ENCODE data around the gene RINL.
"Not testable (repeated sequence)": the region's sequence is repeated elsewhere in the genome, so short reads cannot be mapped to it uniquely, and the experiment has no call there.

RINL gene

GRCh38 chr19:38904581-38905539 lies 26.8 kb upstream of the RINL start:
- DNase-seq (ENCODE audit: low read depth) = no peak

DNA sequence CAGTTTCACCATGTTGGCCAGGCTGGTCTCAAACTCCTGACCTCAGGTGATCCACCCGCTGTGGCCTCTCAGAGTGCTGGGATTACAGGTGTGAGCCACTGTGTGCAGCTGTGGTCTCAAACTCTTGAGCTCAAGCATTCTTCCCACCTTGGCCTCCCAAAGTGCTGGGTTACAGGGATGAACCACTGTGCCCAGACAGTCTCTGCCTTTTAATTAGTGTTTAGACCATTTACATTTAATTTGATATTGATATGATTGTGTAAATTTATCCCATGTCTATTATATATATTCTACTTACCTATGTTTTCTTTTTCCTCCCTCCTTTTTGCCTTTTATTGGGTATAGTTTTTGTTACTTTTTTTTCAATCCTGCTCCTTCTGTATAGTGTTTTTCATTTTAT lies 23.6 kb upstream of the RINL start:
- DNase-seq (ENCODE audit: low read depth) = no peak

GRCh38 chr19:38900743-38901190 lies 22.7 kb upstream of the RINL start:
- DNase-seq (ENCODE audit: low read depth) = no peak

GRCh38 chr19:38900202-38900629 lies 22.1 kb upstream of the RINL start:
- no peak for DNase-seq (ENCODE audit: low read depth)

DNA sequence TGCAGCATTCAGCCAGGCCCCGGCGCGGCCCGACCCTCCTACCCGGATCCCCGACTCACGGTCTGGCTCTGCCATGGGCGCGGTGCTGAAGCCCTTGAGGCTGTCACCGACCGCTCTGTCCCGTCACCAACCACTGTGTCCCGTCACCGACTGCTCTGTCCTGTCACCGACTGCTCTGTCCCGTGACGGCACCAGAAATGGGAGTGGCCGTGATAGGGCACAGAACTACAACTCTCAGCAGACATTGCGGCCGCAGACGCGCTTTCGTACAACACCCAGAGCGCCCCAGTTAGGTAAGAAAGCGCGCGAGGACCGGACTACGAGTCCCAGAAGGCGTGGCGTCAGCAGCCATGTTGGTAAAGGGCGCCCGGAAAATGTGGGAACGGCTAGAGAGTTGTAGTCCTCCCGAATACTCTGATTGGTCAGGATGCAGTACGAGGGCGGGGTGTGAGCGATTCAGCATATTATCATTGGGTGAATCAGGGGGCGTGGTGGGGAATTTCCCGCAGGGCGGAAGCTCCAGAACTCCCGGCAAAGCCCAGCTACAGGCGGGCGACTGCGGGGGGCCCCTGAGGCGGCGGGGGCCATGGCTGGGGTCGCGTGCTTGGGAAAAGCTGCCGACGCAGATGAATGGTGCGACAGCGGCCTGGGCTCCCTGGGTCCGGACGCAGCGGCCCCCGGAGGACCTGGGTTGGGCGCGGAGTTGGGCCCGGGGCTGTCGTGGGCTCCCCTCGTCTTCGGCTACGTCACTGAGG lies 21.5 kb upstream of the RINL start, which contains the start of the genes NFKBIB and SIRT2:
Gene NFKBIB, plus strand, starts transcription at position 523 of the 755 bp plus-strand sequence. Its CDS starts 64 bp downstream, at position 587.
Gene SIRT2, minus strand, starts transcription at position 172 of the 755 bp plus-strand sequence. Its CDS starts 97 bp downstream, at position 75.
- DNase-seq (ENCODE audit: low read depth) = peak; percentile 99

GRCh38 chr19:38898788-38899446 lies 20.8 kb upstream of the RINL start:
- DNase-seq (ENCODE audit: low read depth) = no peak

DNA sequence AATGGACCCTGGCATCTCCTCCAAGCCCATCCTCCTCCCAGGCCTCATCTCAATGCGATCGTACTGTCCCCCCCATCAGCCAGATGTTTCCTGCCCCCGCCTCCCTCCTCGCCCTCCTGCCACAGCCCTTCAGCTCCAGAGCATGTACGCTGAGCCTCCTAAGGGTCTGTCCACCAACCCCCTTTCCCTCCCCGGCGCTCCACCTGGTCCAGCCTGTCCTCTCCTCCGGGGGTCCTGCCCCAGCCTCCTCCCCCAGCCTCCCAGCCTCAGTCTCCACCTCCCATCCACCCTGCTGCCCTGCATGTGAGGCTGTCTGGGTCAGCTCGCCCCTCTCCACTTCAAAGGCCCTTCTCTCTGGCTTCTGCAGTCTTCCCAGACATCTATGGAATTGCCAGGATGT lies 16.9 kb upstream of the RINL start:
- DNase-seq (ENCODE audit: low read depth) = no peak

- DNase-seq (ENCODE audit: low read depth) = no peak
These were observed 15.3 kb upstream of the RINL start for GRCh38 chr19:38893341-38893771.

- DNase-seq (ENCODE audit: low read depth) = no peak
These were observed 14.8 kb upstream of the RINL start for GRCh38 chr19:38892841-38893240.

DNA sequence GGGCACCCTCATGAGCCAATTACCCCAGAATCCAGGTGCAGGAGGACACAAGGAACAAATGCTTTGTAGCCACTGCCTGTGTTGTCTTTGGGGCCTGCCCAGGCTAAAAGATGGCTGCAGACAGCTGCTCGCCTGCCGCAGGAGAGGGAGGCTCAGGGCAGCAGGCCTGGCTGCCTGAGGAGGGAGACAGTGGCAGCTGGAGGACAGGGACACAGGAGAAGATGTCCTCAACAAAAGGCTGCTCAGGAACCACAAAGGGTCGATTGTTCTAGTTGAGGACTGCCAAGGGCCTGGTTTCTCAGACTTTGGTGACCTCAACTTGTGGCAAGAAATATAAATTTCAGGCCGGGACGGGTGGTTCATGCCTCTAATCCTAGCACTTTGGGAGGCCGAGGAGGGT lies 13.7 kb upstream of the RINL start:
- DNase-seq (ENCODE audit: low read depth) = no peak

- DNase-seq (ENCODE audit: low read depth) = no peak
These were observed 12.6 kb upstream of the RINL start for GRCh38 chr19:38890686-38891085.

- DNase-seq (ENCODE audit: low read depth) = no peak
These were observed 11.7 kb upstream of the RINL start for GRCh38 chr19:38889803-38890202.

DNA sequence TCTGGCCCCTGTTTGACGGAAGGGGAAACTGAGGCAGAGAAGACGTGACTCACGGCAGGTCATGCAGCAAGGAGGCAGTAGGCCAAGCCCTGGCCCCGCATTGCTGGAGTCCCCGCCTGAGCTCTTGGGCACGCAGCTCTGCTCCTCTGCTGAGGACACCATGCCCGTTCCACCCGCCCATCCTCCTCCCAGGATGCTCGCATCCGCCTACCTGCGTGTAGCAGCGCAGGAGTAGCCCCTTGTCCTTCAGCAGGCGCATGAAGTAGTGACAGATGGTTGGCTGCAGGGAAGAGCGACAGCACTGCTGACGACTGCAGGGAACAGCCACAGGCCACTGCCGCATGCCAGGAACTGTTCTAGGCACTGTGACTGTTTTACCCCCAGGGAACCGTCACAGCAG lies 10.8 kb upstream of the RINL start:
- no peak for DNase-seq (ENCODE audit: low read depth)

- not testable (repeated sequence) for DNase-seq (ENCODE audit: low read depth)
These were observed 6.6 kb upstream of the RINL start for GRCh38 chr19:38884691-38885090.

GRCh38 chr19:38883286-38883685 lies 5.2 kb upstream of the RINL start:
- DNase-seq (ENCODE audit: low read depth) = no peak

- DNase-seq (ENCODE audit: low read depth) = no peak
These were observed 3.0 kb upstream of the RINL start for GRCh38 chr19:38880882-38881609.

GRCh38 chr19:38880076-38880881 lies 2.2 kb upstream of the RINL start:
- DNase-seq (ENCODE audit: low read depth) = no peak

DNA sequence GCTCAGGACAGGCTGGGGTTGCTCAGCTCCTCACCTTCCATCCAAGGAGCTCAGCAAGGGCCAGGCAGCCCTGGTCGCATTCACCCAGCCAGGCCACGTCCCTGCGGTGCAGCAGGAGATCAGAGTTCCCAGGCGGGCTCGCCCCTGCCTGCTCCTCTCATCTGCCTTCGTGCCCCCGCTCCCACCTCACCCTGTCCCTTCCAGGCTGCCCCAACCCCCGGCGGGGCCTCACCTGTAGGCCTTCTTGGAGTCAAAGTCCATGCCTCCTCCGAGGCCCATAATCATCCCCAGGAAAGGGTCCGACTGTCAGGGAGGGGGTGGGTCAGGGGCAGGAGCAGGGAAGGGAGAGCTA lies 1.3 kb upstream of the RINL start:
- no peak for DNase-seq (ENCODE audit: low read depth)

GRCh38 chr19:38878575-38879399 lies 712 bp upstream of the RINL start:
- no peak for DNase-seq (ENCODE audit: low read depth)

Data from CMK (cell line).